ENCODE results near the gene KIFAP3.

KIFAP3 gene

GRCh38 chr1:169925505-169926482, 148.7 kb downstream of the KIFAP3 start:
- Histone ChIP-seq H2AFZ (ENCODE audit: low read depth) (no peak overlapping the region), H3K36me3 (ENCODE audit: insufficient read depth) (no peaks in the 10 kb centered on the region), H3K79me2 (ENCODE audit: insufficient read depth, low read depth) (no peaks in the 10 kb centered on the region), H3K27me3 (ENCODE audit: insufficient read depth, low read depth) (no peaks in the 10 kb centered on the region), H3K4me3 (IDR thresholded peaks at IDR 0.05; ENCODE audit: insufficient read depth, low read depth, low read length) (no peak overlapping the region), H3K27ac (no peak overlapping the region), H3K9ac (no peak overlapping the region), H3K4me2 (no peak overlapping the region), H3K4me1 (ENCODE audit: low read depth, poor library complexity, severe bottlenecking) (peaks cover 2% of the 10 kb centered on the region), H4K20me1 (ENCODE audit: insufficient read depth) (no peaks in the 10 kb centered on the region)
- no peak for TF ChIP-seq CTCF (conservative IDR thresholded peaks at IDR 0.05; ENCODE audit: low read depth, low read length)

GRCh38 chr1:169924829-169925228, 149.7 kb downstream of the KIFAP3 start:
- no peak for TF ChIP-seq CTCF (conservative IDR thresholded peaks at IDR 0.05; ENCODE audit: low read depth, low read length)
- Histone ChIP-seq H3K9ac (no peak overlapping the region), H3K4me3 (IDR thresholded peaks at IDR 0.05; ENCODE audit: insufficient read depth, low read depth, low read length) (no peak overlapping the region), H4K20me1 (ENCODE audit: insufficient read depth) (no peaks in the 10 kb centered on the region), H3K4me1 (ENCODE audit: low read depth, poor library complexity, severe bottlenecking) (peaks cover 2% of the 10 kb centered on the region), H3K36me3 (ENCODE audit: insufficient read depth) (no peaks in the 10 kb centered on the region), H3K27ac (no peak overlapping the region), H2AFZ (ENCODE audit: low read depth) (no peak overlapping the region), H3K27me3 (ENCODE audit: insufficient read depth, low read depth) (no peaks in the 10 kb centered on the region), H3K4me2 (no peak overlapping the region), H3K79me2 (ENCODE audit: insufficient read depth, low read depth) (no peaks in the 10 kb centered on the region)

- H3K27ac ChIP-seq = no peak overlapping the region
- no peaks in the 10 kb centered on the region for H3K27me3 ChIP-seq (ENCODE audit: insufficient read depth, low read depth)
- H3K79me2 ChIP-seq (ENCODE audit: insufficient read depth, low read depth) = no peaks in the 10 kb centered on the region
- H2AFZ ChIP-seq (ENCODE audit: low read depth) = no peak overlapping the region
- no peak overlapping the region for H3K4me2 ChIP-seq
- H3K4me1 ChIP-seq (ENCODE audit: low read depth, poor library complexity, severe bottlenecking) = peaks cover 2% of the 10 kb centered on the region
- no peak overlapping the region for H3K4me3 ChIP-seq (IDR thresholded peaks at IDR 0.05; ENCODE audit: insufficient read depth, low read depth, low read length)
- no peak for TF ChIP-seq CTCF (conservative IDR thresholded peaks at IDR 0.05; ENCODE audit: low read depth, low read length)
- no peaks in the 10 kb centered on the region for H3K36me3 ChIP-seq (ENCODE audit: insufficient read depth)
- no peaks in the 10 kb centered on the region for H4K20me1 ChIP-seq (ENCODE audit: insufficient read depth)
- H3K9ac ChIP-seq = no peak overlapping the region
These were observed 150.4 kb downstream of the KIFAP3 start for GRCh38 chr1:169924063-169924462.

- Histone ChIP-seq H2AFZ (ENCODE audit: low read depth) (no peak overlapping the region), H3K4me1 (ENCODE audit: low read depth, poor library complexity, severe bottlenecking) (peaks cover 8% of the 10 kb centered on the region), H3K9ac (no peak overlapping the region), H3K27ac (no peak overlapping the region), H4K20me1 (ENCODE audit: insufficient read depth) (no peaks in the 10 kb centered on the region), H3K36me3 (ENCODE audit: insufficient read depth) (no peaks in the 10 kb centered on the region), H3K79me2 (ENCODE audit: insufficient read depth, low read depth) (no peaks in the 10 kb centered on the region), H3K4me3 (IDR thresholded peaks at IDR 0.05; ENCODE audit: insufficient read depth, low read depth, low read length) (no peak overlapping the region), H3K27me3 (ENCODE audit: insufficient read depth, low read depth) (no peaks in the 10 kb centered on the region), H3K4me2 (no peak overlapping the region)
- no peak for TF ChIP-seq CTCF (conservative IDR thresholded peaks at IDR 0.05; ENCODE audit: low read depth, low read length)
These were observed 153.4 kb downstream of the KIFAP3 start for GRCh38 chr1:169921080-169921479.
